Osteocyte (in vitro differentiated cells): Measurements from ENCODE around the gene HSPA6. TPM values are rescaled to one million over a fixed set of nuclear protein-coding genes. Genes with fewer than 3 reads are reported as not detected.
"Not testable (repeated sequence)": the region's sequence is repeated elsewhere in the genome, so short reads cannot be mapped to it uniquely, and the experiment has no call there.

Source experiments
- DNase-seq: peaks from one replicate; pipeline ENCODE4 v3.0.0; 2021; ENCODE audit warnings: mixed read lengths; ENCODE audit not compliant: unreplicated experiment; ENCODE audit errors: extremely low spot score
- H3K27ac Mint-ChIP-seq: one replicate; pipeline ENCODE4 v1.8.0; 2021; ENCODE audit warnings: mild to moderate bottlenecking, mixed read lengths; ENCODE audit not compliant: unreplicated experiment
- H3K27me3 Mint-ChIP-seq: one replicate; pipeline ENCODE4 v1.8.0; 2021; ENCODE audit warnings: mixed read lengths; ENCODE audit not compliant: unreplicated experiment
- H3K36me3 Mint-ChIP-seq: one replicate; pipeline ENCODE4 v1.8.0; 2021; ENCODE audit warnings: mixed read lengths; ENCODE audit not compliant: unreplicated experiment
- H3K4me1 Mint-ChIP-seq: one replicate; pipeline ENCODE4 v1.8.0; 2021; ENCODE audit warnings: mixed read lengths; ENCODE audit not compliant: unreplicated experiment
- H3K4me3 Mint-ChIP-seq: one replicate; pipeline ENCODE4 v1.8.0; 2021; ENCODE audit warnings: mild to moderate bottlenecking, moderate library complexity, mixed read lengths; ENCODE audit not compliant: unreplicated experiment
- H3K9me3 Mint-ChIP-seq: one replicate; pipeline ENCODE4 v1.8.0; 2021; ENCODE audit warnings: mixed read lengths; ENCODE audit not compliant: unreplicated experiment
- CTCF ChIP-seq: fragments of 200-600 bp; sonication (generic); IDR thresholded peaks from 2 replicates; pipeline ENCODE4 v1.5.0; 2021; ENCODE audit warnings: antibody characterized with exemption, mild to moderate bottlenecking, moderate library complexity
- total RNA-seq: library from RNA; stranded (reverse); gene quantifications from 2 replicates; pipeline ENCODE4 v1.2.1, GENCODE V29; 2021

Gene HSPA6
- total RNA-seq, 1 donor from 2014 or later, result not detected

DNA sequence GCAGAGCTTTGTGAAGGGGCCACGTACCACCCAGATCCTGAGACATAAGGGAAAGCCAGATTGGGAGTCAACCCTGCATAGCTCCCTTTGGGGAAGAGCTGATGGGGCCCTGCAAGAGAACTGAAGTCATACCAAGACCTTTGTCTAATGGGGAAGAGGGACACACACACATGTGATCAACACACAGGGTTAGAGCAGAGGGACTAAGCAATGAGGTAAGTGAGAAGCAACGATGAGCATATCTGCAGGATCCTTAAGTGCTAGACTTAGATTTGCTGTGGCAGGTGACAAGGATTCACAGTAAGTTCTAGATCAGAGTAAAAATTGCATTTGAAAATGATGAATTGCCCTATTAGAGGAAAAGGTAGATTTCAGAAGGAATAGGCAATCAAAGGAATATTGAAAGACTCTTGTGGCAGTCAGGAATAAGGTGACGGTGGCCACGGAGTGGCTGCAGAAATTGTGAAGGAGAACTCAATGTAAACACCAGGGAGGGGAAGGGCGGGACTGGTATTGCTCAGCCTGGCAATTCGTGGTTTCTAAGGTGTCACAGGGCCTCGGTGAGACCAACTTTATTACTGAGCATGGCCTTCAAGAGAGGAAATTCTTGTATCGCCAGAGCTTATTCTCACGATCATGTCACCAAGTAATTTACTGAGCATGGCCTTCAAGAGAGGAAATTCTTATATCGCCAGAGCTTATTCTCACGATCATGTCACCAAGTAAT lies 20.8 kb downstream of the HSPA6 start:
- not testable (repeated sequence) for H3K4me3 Mint-ChIP-seq, H3K4me1 Mint-ChIP-seq, H3K9me3 Mint-ChIP-seq, DNase-seq, H3K27ac Mint-ChIP-seq, H3K36me3 Mint-ChIP-seq
- H3K27me3 Mint-ChIP-seq, result peaks cover 10% of the 10 kb centered on the region

DNA sequence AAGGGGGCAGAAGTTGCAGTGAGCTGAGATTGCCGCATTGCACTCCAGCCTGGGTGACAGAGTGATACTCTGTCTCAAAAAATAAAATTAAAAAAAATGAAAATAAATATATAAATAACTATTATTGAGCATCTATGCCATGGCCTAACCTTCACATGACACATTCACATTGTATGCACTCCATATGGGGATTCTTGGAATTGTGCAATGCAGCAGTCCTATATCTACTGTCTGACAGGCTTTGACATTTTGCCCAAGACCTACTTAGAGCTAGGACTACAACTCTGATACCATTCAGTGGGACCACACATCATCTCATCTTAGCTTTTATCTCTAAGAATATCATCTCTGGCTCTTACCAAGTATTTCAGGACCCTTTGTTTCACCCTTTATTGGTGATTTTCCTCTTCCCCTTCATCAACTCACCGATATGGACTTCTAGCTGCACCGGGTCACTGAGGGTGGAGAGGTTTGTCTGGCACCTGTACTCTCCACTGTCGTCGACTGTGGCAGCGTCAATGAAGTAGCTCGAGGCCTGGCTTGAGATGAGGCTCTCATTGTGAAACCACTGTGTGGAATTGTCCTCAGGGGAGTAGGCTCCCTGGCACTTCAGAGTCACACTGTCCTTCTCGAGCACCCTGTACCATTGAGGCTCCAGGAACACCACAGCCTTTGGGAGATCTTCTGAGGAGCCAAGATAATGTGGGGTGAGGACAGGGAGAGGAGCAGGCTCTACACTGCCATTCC lies 23.8 kb downstream of the HSPA6 start:
- not testable (repeated sequence) for H3K4me3 Mint-ChIP-seq, H3K36me3 Mint-ChIP-seq, H3K4me1 Mint-ChIP-seq, H3K9me3 Mint-ChIP-seq, DNase-seq, H3K27ac Mint-ChIP-seq, H3K27me3 Mint-ChIP-seq

- H3K9me3 Mint-ChIP-seq, DNase-seq, H3K36me3 Mint-ChIP-seq, H3K4me1 Mint-ChIP-seq, H3K27ac Mint-ChIP-seq, H3K27me3 Mint-ChIP-seq, H3K4me3 Mint-ChIP-seq: not testable (repeated sequence)
Measured at GRCh38 chr1:161548749-161549406, 24.5 kb downstream of the HSPA6 start.

DNA sequence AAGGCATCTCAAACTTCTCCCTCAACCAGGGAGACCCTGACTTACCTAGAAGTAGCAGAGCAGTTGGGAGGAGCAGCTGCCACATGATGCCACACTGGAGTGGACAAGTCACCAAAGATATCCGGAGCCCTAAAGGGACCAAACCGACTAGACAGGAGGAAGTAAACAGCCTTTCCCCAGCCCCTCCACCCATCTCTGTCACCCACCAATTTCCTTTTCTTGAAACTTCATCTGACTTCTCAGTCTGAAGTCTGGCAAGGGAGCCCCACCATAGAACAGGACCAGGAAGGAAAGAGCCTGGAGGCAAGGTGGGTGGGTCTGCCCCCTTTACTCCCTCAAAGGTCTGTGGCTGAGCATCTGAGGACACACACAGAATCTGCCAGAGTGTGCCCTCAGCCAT lies 25.3 kb downstream of the HSPA6 start, which contains the start of gene FCGR3A:
Gene FCGR3A (minus strand): TSS at position 167 of the 400 bp plus-strand sequence. CDS start 82 bp downstream, at position 85.
- no peaks in the 10 kb centered on the region for H3K9me3 Mint-ChIP-seq
- H3K27me3 Mint-ChIP-seq, result peaks cover 2% of the 10 kb centered on the region
- no peaks in the 10 kb centered on the region for H3K36me3 Mint-ChIP-seq
- H3K4me3 Mint-ChIP-seq, result no peak within 1 kb of the TSS
- DNase-seq, result no peak
- no peak for TF ChIP-seq CTCF
- no peaks in the 10 kb centered on the region for H3K4me1 Mint-ChIP-seq
- H3K27ac Mint-ChIP-seq, result no peak within 1 kb of the TSS

- not testable (repeated sequence) for H3K9me3 Mint-ChIP-seq, H3K4me1 Mint-ChIP-seq, H3K36me3 Mint-ChIP-seq, H3K4me3 Mint-ChIP-seq, H3K27me3 Mint-ChIP-seq, H3K27ac Mint-ChIP-seq, DNase-seq
Measured at GRCh38 chr1:161550942-161551341, 26.6 kb downstream of the HSPA6 start.

GRCh38 chr1:161553631-161554030 lies 29.3 kb downstream of the HSPA6 start:
- H3K27ac Mint-ChIP-seq, H3K27me3 Mint-ChIP-seq, H3K36me3 Mint-ChIP-seq, H3K9me3 Mint-ChIP-seq, H3K4me1 Mint-ChIP-seq, DNase-seq, H3K4me3 Mint-ChIP-seq: not testable (repeated sequence)

- not testable (repeated sequence) for H3K27me3 Mint-ChIP-seq, H3K27ac Mint-ChIP-seq, H3K9me3 Mint-ChIP-seq, DNase-seq, H3K4me1 Mint-ChIP-seq, H3K36me3 Mint-ChIP-seq, H3K4me3 Mint-ChIP-seq
Measured at GRCh38 chr1:161554340-161554739, 30.0 kb downstream of the HSPA6 start.

GRCh38 chr1:161554815-161555417 lies 30.6 kb downstream of the HSPA6 start:
- H3K4me3 Mint-ChIP-seq, DNase-seq, H3K9me3 Mint-ChIP-seq, H3K36me3 Mint-ChIP-seq, H3K27ac Mint-ChIP-seq, H3K27me3 Mint-ChIP-seq, H3K4me1 Mint-ChIP-seq: not testable (repeated sequence)

DNA sequence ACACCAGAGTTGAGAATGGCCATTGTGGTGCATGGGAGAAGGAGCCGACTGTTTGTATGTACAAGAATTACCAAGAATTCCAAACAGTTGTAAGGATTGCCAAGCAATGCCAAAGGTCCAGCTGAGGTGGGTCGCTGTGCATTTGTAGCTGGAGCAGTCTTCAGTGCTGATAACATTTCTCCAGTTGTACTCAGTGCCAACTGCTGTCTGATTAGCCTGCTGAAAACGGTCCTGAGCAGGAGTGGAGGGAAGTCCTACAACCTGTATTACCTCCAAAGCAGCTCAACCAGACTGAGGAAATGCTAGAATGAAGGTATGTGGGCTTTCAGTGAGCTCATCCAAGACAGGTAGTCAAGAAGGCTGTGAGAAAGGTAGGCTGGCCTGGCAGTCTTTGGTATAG lies 31.8 kb downstream of the HSPA6 start:
- not testable (repeated sequence) for H3K27me3 Mint-ChIP-seq, H3K4me3 Mint-ChIP-seq, DNase-seq, H3K4me1 Mint-ChIP-seq, H3K9me3 Mint-ChIP-seq, H3K36me3 Mint-ChIP-seq, H3K27ac Mint-ChIP-seq

- H3K27me3 Mint-ChIP-seq, H3K36me3 Mint-ChIP-seq: not testable (repeated sequence)
Measured at GRCh38 chr1:161556990-161557389, 32.6 kb downstream of the HSPA6 start.

More at GRCh38 chr1:161556990-161557389, 32.6 kb downstream of the HSPA6 start:
- not testable (repeated sequence) for DNase-seq, H3K9me3 Mint-ChIP-seq, H3K4me1 Mint-ChIP-seq, H3K27ac Mint-ChIP-seq, H3K4me3 Mint-ChIP-seq
